SW480 (cell line): Measurements from ENCODE around the gene PCCA.
"Not testable (repeated sequence)": the region's sequence is repeated elsewhere in the genome, so short reads cannot be mapped to it uniquely, and the experiment has no call there.

ENCODE experiments used
- DNase-seq: peaks from one replicate; pipeline ENCODE4 v3.0.0-alpha.2; 2016; ENCODE audit warnings: low spot score

The PCCA gene

GRCh38 chr13:100363285-100363711, 274.4 kb downstream of the PCCA start:
- no peak for DNase-seq

- no peak for DNase-seq
Observed at GRCh38 chr13:100363874-100364273, 275.0 kb downstream of the PCCA start.

GRCh38 chr13:100364591-100364990, 275.7 kb downstream of the PCCA start:
- no peak for DNase-seq

- DNase-seq, result no peak
Observed at GRCh38 chr13:100365680-100366079, 276.8 kb downstream of the PCCA start.

- no peak for DNase-seq
Observed at GRCh38 chr13:100378533-100378932, 289.6 kb downstream of the PCCA start.

GRCh38 chr13:100381595-100382224, 292.8 kb downstream of the PCCA start:
- no peak for DNase-seq

- DNase-seq, result no peak
Observed at GRCh38 chr13:100382785-100383184, 293.9 kb downstream of the PCCA start.

GRCh38 chr13:100387416-100387815, 298.5 kb downstream of the PCCA start:
- DNase-seq, result no peak

- not testable (repeated sequence) for DNase-seq
Observed at GRCh38 chr13:100388150-100388549, 299.3 kb downstream of the PCCA start.

GRCh38 chr13:100388923-100389322, 300.0 kb downstream of the PCCA start:
- DNase-seq, result no peak

- no peak for DNase-seq
Observed at GRCh38 chr13:100389617-100390016, 300.7 kb downstream of the PCCA start.

GRCh38 chr13:100392709-100393630, 304.1 kb downstream of the PCCA start:
- DNase-seq, result peak; percentile 91

GRCh38 chr13:100394005-100394695, 305.3 kb downstream of the PCCA start:
- no peak for DNase-seq

- DNase-seq, result no peak
Observed at GRCh38 chr13:100395698-100396373, 306.9 kb downstream of the PCCA start.

GRCh38 chr13:100396776-100397175, 307.9 kb downstream of the PCCA start:
- DNase-seq, result no peak

GRCh38 chr13:100397627-100398026, 308.7 kb downstream of the PCCA start:
- DNase-seq, result no peak

- no peak for DNase-seq
Observed at GRCh38 chr13:100398360-100398759, 309.5 kb downstream of the PCCA start.

GRCh38 chr13:100399455-100399854, 310.6 kb downstream of the PCCA start:
- DNase-seq, result no peak

GRCh38 chr13:100403675-100404074, 314.8 kb downstream of the PCCA start:
- DNase-seq, result no peak

- no peak for DNase-seq
Observed at GRCh38 chr13:100409132-100409531, 320.2 kb downstream of the PCCA start.

- peak; percentile 44 for DNase-seq
Observed at GRCh38 chr13:100423375-100423774, 334.5 kb downstream of the PCCA start.

- DNase-seq, result no peak
Observed at GRCh38 chr13:100428986-100429385, 340.1 kb downstream of the PCCA start.
